Endothelial cell of umbilical vein (primary cell): Measurements from ENCODE around the gene RAB3D.

Experiments used
- CTCF ChIP-seq, 2 donors: IDR thresholded peaks; 1 replicate in 1 of 2; 2 replicates in 1 of 2; pipeline ENCODE4 v1.5.1; 2011; ENCODE audit warnings: low read length in 2 of 2, mild to moderate bottlenecking in 2 of 2, moderate library complexity in 2 of 2, control low read depth in 1 of 2, inconsistent platforms in 1 of 2, low read depth in 1 of 2; ENCODE audit not compliant: insufficient read depth in 1 of 2; ENCODE audit errors: extremely low read depth in 1 of 2
- EZH2 ChIP-seq: IDR thresholded peaks from 2 replicates; pipeline ENCODE4 v1.6.1; 2012; ENCODE audit warnings: borderline replicate concordance, low read depth, mild to moderate bottlenecking, moderate library complexity, low read length, inconsistent platforms; ENCODE audit not compliant: severe bottlenecking
- FOS ChIP-seq: IDR thresholded peaks from 2 replicates; pipeline ENCODE4 v1.6.1; 2011; ENCODE audit warnings: mild to moderate bottlenecking, low read length, moderate library complexity, borderline replicate concordance; ENCODE audit not compliant: insufficient read depth
- GATA2 ChIP-seq: IDR thresholded peaks from 2 replicates; pipeline ENCODE4 v1.7.0; 2011; ENCODE audit warnings: low read depth, mild to moderate bottlenecking, moderate library complexity, mixed read lengths, low read length; ENCODE audit not compliant: insufficient read length, insufficient read depth
- JUN ChIP-seq: IDR thresholded peaks from 2 replicates; pipeline ENCODE4 v1.6.1; 2011; ENCODE audit warnings: borderline replicate concordance, low read depth; ENCODE audit not compliant: insufficient read length, insufficient read depth
- MAX ChIP-seq: IDR thresholded peaks from 2 replicates; pipeline ENCODE4 v1.6.1; 2011; ENCODE audit not compliant: insufficient read depth, insufficient read length
- MYC ChIP-seq: IDR thresholded peaks from one replicate; pipeline ENCODE4 v1.6.1; 2011; ENCODE audit warnings: mild to moderate bottlenecking, low read depth, low read length
- POLR2A ChIP-seq: IDR thresholded peaks from 2 replicates; pipeline ENCODE4 v1.6.1; 2012; ENCODE audit warnings: low read depth, mild to moderate bottlenecking, control low read depth, low read length
- POLR2AphosphoS5 ChIP-seq: IDR thresholded peaks from 2 replicates; pipeline ENCODE4 v1.6.1; 2012; ENCODE audit warnings: low read depth, mild to moderate bottlenecking, control low read depth, low read length, moderate library complexity; ENCODE audit not compliant: insufficient read depth

- no peak for TF ChIP-seq POLR2A
- TF ChIP-seq CTCF (IDR thresholded peaks at IDR 0.05; ENCODE audit: extremely low read depth in 1 of 2, insufficient read depth in 1 of 2, low read depth in 1 of 2, low read length in 2 of 2), result no peak
- no peak for TF ChIP-seq EZH2
- no peak for TF ChIP-seq MAX
- TF ChIP-seq FOS, result no peak
- TF ChIP-seq MYC, result no peak
- no peak for TF ChIP-seq POLR2AphosphoS5
- no peak for TF ChIP-seq JUN
- no peak for TF ChIP-seq GATA2
Observed at GRCh38 chr19:11347546-11348039, 8.1 kb upstream of the RAB3D start.
